HG03432 (cell line): ENCODE results near the gene MS4A6E.
"Not testable (repeated sequence)": the region's sequence is repeated elsewhere in the genome, so short reads cannot be mapped to it uniquely, and the experiment has no call there.

Experiments used
- ATAC-seq: cut with Tn5 transposase; IDR thresholded peaks from one replicate; pipeline ENCODE4 v1.9.1; 2021; ENCODE audit warnings: mild to moderate bottlenecking, moderate library complexity; ENCODE audit not compliant: unreplicated experiment

Gene MS4A6E

DNA sequence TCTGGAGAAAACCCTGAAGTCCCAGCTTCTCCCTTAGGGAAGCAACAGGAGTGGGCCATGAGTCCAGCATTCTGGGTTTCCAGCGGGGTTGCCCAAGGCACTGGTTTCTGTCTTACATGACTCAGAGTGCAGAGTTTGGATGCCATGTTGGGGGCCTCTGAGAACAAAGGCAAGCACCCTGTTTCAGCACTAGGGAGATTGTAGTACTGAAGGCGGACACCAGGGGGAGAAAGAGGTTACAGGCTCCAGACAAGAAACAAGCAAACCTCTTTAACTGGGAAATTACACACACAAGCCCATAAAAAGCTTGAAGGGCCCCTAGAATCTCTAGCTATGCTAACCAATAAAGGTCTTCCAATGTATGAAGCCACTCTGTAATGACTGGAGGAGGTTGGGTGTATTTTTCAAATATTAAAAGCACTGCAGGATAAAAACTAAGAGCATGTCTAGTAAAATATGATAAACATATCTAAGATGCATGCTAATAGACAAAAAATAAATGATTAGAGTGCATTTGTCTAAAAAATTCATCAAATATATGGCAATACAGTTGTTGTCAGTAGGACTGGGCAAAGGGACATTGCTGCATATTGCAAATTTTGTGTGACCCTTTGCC, 7.1 kb downstream of the MS4A6E start:
- ATAC-seq, result peak; percentile 60

DNA sequence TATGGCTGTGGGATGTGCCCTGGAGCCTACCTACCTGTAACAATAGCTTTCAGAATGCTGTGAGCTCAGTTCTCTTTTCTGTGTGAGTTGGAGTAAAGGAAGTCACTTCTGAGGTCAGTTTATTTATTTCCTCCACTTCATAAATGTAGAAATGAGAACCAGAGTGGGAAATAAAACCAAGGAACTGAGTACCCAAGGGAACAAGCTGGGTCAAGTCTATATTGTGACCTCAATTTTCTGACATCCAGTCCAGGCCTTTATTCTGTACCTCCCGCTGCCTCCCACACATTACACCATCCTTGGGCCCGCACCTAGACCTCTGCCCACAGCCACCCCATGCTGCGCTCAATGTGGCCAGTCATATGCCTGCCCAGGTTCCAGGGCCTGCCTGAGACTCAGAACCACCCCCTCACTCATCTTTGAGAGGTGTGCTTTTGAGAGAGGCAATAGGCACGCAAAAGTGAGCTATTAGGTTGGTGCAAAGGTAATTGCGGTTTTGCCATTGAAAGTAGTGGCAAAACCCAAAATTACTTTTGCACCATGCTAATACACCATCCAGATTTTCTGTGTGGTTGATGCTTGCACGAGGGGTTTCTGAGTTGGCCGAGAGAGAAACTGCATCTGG, 9.8 kb downstream of the MS4A6E start:
- peak; percentile 56 for ATAC-seq

DNA sequence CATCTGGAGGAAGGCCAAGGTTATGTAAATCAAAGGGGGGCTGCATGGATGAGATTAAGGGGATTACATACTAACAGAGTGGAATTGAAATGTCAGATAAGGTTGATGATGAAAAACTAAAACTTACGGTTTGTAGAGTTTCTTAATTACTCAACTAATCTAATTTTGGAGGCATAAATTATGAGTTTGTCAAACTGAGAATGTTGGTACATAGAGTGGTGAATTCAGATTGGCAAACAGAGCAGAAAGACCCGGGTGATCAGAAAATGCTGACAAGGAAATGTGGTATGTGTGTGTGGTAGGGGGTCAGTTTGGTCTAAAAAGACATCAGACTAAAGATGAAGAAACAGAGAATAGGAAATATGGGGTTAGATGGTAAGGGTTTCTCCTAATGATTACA, 11.0 kb downstream of the MS4A6E start:
- ATAC-seq, result no peak

DNA sequence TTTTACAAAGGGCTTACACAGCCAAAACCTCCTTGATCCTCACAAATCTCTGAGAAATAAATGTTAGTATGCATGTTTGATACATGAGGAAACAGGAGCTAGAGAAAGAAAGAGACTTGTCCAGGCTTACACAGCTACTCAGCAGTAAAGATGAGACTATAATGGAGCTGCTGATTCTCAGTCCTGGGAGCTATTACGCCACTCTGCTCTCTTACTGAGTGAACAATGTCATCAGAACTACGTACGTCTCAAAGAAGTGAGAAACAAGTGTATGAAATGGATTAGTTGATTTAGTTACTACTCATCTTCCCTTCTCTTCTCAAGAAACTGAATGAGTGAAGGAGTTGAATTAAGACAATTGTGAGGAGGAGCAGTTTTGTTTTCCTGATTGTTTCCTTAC, 12.3 kb downstream of the MS4A6E start:
- no peak for ATAC-seq

DNA sequence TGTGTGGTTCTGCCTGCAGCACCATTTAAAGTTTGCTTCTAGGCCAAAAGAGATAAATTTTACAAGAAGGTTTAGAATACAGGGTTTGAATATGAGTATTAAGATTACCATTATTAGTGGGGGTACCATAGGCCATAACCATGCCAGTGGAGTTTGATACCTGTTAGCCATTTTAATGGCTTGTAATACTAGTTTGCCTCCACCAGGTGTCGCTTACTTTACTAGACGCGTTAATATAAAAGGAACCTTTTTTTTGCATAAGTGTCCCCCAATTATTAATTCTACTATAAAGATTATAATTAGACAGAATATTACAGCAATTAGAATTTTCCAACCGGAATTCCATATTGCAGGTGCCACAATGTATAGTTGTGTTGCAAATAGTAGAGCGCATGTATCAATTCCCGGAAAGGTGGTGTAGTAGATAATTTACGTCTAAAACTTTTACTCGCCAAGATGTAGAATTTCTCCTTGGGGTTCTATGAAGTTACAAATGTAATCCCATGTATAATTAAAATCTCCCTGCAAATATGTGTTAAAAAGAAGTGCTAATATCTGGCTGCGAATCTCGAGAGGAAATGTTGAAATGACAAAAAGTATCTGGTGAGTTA, 16.1 kb downstream of the MS4A6E start:
- no peak for ATAC-seq

DNA sequence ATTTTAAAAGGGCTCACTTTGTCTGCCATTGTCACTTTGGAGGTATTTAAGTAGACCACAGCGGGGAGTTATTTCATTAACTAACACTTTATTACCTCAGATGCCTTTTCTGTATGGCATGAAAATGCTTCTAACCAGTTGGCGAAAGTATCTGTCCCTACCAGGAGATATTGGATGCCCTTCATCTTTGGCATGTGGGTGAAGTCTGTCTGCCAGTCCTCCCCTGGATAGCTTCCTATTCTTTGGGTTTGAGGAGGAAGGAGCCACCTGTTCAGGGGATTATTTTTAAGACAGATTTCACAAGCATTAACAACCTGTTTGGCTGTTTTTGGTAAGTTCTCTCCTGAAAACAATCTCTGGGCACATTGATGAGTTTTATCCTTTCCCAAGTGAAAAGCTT, 17.1 kb downstream of the MS4A6E start:
- no peak for ATAC-seq

DNA sequence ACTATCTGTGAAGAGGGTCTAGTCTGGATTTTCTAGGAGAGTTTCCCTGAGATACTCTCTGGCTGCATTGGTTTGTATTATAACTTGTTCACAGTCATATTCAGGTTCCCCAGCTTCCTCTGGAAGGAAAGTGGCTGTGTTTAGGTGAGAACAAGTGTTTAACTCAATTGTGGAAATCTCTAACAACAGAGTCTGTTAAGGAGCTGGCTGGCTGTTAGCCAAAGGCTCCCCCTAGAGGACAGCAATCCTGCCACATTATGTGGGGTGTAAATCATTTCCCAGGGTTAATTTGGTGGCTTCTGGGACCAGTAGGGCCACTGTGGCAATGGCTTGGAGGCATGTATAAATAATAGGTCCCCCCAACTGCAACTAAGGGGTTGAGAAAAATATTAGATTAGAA, 18.4 kb downstream of the MS4A6E start:
- no peak for ATAC-seq

DNA sequence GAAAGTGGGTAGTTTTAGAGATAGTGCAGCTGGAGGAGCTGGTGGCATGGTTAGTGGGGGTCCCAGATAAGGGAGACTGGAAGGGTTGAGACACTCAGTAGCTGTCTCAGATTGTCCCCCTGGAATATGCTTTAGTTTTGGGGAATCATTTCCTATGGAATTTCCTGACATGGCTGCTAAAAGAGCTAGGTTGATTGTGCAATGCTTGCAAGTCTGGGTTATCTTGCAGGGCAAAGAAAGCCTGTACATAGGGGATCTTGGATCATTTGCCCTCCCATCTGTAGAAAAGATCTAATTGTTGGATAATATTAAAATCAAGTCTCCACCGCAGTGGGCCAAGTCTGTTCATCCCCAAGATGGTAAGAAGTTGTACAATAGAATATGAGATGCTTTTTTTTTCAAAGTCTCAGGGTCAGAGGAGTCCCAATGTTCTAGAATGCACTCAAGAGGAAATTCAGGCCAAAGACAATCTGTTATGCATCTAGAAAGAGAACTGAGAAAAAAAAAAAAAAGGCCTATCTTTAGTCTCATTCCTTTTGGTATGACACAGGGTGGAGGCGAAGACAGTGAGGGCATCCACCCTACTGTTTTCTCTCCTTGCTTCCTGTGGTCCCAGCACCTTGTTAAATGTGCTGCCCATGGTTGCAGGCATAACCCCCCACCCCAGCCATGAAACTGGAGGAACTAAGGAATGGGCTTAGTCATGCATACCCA, 20.2 kb downstream of the MS4A6E start:
- ATAC-seq, result peak; percentile 72

DNA sequence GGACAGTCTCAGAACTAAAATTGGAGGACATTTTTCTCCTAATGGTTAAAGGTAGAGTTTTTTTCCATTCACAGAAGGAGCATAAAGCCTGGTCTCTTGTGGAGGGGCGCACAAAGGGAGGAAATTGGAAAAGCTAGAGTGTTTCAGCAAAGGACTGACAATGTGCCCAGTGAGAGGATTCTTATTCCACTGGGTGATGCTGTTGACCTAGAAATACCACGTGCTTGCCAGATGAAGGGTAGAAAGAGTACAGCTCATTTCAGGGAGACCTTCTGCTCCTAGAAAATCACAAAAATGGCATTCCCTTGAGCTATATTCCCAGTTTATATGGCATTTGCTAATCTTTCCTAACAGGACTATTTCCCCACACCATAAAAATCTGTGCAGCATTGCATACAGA, 21.1 kb downstream of the MS4A6E start:
- no peak for ATAC-seq

DNA sequence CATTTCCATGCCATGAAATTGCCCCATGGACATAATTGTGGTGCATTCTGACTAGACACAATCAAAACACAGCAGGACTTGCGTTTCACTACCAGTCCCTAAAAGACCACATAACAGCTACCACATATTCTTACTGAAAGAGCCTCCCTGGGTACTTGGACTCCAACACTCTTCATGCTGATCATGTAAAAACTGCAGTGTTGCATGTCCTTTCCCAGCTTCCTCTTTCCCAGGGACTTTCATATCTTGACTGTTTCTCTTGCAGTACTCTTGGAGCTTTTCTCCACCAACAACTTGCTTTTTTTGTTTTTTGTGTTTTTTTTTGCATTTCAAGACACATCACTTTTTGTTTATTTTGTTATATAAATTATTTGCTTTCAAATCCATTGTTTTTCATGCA, 22.9 kb downstream of the MS4A6E start:
- no peak for ATAC-seq

DNA sequence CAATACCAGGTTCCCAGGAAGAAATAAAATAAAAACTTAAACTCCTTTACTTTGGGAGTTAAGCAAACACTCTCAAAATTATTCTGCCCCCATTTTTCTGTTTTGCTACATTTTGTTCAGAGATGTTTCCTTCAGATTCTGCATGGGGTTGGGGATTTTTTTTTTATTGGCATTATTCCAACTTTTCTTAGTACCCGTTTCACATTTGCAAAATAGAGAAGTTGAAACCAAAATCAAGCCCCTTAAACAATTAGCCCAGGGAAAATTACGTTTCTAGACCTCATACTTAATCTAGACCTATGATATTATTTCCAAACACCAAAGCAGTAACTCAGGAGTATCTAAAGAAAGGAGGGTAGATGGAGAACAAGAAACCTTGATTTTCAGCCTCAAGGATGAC, 30.7 kb downstream of the MS4A6E start:
- no peak for ATAC-seq

DNA sequence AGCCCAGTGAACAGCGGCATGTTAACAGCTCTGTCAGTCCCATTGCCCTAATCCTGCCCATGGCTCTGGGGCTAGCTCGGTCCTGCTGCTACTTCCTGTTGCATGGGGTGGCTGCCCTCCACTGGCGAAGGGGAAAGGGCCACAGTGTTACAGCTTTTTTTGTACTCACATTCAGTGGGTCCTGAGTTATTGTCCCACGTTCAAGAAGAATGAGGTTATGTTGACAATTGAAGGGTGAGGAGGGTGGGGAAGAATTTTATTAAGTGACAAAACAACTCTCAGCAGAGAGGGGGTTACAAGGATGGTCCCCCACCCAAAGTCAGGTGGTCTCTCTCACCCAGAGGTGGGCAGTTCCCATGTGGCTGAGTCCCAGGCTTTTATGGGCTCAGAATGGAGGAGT, 33.6 kb downstream of the MS4A6E start:
- no peak for ATAC-seq

DNA sequence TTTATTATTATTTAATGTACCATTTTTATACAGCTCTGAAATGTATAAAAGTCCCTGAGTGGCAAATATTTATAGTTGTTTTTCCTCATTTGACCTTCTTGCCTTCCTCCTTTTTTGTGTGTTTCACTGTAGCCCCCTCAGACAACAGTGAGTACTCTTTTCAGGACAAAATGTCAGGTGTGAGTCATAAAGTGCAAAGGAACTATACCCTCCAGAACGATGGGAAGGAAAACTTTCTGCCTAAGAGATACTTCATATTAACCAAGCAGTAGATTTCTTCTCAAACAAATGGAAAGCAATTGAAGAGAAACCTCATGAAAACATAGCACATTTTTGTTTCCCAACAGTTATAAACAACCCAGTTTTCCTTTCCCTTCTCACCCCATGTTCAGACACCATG, 35.2 kb downstream of the MS4A6E start:
- ATAC-seq, result no peak

DNA sequence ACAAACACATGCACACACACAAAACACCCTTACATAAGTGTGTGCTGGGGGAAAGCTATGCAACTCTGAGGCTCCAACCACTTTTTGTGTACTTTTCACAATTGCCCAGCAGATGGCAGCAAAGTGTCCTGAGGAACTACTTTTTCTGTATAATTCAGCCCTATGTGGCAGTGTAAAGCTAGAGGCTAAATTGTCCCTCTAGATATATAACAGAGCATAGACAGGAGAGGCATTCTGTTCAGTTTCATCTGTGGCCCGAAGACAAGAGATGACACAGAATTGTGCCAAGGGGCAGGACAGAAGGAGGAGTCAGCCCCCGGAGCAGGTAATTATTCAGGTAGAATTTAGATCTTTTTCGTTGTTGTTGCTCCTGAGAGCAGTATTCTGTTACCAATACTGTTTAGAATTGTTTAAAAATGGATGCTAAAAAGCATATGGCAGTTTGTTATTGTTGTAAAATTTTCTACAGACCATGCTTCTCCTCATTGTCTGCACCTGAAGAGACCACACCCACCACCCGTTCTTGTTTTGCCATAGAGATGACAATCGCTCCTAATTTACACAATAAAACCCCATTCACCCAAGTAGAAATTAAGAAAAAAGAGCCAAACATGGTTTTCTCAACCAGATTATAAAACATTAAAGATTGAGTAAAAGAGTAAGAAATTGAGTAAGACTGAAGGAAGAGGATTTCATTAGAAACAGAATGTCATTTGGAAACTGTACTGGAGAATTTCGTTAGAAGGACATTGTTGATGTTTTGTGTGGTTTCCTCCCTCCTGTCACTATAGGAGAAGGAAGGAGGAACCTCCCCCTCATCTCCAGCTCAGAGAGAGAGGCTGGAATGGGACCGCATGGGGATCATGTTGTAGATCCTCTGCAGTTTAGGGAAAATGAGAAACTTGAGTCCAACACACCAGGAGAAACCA, 36.8 kb downstream of the MS4A6E start:
- peak; percentile 67 for ATAC-seq

DNA sequence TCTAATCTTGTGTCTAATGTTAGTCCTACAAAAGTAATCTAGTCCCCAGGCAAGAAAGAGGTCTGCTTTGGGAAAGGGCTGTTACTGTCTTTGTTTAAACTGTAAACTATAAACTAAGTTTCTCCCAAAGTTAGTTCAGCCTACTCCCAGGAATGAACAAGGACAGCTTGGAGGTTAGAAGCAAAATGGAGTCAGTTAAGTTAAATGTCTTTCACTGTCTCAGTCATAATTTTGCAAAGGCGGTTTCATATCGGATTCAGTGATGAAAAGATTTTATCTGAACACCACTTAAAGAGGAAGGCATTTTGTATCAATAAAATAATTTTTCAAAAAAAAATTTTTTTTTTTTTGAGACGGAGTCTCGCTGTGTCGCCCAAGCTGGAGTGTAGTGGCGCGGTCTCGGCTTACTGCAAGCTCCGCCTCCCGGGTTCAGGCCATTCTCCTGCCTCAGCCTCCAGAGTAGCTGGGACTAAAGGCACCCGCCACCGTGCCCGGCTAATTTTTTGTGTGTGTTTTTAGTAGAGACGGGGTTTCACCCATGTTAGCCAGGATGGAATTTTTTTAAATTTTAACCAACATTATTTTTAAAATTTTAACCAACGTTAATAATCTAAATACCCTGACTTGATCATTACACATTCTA, 39.3 kb downstream of the MS4A6E start:
- not testable (repeated sequence) for ATAC-seq

DNA sequence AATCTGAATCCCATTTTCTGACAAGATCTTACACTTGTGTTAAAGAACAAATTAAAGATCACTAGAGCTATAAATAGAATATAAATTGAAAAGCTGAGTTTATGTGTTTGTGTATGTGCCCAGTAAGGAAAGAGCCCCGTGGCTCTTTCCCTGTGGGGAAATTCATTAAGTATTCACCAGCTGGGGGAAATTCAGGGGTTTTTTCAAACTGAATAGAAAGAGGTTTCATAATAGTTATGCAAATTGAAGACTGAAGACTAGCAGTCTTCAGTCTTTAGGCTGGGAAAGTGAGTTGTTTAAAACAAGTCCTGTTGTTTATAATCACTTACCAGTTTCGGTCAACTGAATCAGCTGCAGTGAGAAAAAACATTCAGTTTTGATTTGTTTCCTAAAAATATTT, 40.0 kb downstream of the MS4A6E start:
- peak; percentile 82 for ATAC-seq

DNA sequence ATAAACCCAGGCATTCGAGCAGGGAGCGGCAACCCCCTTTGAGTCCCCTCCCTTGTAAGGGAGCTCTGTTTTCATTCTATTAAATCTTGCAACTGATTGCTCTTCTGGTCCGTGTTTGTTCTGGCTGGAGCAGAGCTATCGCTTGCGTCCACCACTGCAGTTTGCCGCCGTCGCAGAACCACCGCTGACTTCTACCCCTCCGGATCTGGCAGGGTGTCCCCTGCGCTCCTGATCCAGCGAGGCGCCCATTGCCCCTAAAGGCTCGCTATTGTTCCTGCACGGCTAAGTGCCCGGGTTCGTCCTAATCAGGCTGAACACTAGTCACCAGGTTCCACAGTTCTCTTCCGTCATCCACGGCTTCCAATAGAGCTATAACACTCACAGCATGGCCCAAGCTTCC, 40.8 kb downstream of the MS4A6E start:
- ATAC-seq, result no peak

DNA sequence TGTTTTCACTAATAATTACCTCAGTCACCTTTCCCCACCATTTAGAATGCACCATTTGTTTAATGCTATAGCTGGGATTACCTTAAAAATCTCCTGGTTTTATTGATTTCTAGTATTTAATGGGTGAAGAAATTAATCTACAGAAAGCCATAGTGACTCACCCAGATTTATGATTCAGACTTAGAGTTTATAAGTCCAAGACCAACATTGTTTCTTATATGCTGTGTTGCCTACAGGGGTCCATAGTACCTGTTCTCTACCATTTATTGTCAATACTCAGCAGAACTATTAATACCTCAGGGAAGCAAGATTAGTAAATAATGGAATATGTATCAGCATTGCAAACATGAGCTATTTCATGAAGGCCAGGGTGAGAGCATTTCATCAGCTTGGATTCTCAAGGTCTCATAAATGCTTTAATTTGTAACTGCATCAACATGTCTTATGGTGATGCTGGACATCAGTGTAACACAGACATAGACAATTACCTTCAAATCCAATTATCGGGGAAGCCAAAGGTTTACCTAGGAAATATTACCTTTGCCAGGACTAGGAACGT, 43.3 kb downstream of the MS4A6E start:
- ATAC-seq, result no peak

DNA sequence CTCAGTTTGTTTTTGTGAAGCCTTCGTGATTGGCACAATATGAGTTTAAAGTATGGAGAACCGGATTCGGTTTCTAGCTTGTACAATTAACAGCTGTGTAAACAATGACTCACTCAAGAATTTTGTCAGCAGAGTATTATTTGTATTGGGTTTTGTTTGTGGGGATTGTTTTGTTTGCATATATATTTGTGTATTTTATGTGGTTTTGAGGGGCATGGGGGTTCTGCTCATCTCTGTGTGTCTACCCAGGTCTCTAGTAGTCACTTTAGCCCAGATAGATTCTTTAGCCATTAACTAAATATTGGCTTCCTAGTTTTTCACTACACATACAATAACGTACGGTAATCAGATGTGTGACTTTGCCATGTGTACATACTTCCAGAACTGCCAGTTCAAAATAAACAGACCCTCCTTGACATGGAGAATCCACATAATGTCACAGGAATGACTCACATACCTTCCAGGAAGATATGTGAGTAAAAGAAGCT, 43.8 kb downstream of the MS4A6E start:
- ATAC-seq, result no peak

DNA sequence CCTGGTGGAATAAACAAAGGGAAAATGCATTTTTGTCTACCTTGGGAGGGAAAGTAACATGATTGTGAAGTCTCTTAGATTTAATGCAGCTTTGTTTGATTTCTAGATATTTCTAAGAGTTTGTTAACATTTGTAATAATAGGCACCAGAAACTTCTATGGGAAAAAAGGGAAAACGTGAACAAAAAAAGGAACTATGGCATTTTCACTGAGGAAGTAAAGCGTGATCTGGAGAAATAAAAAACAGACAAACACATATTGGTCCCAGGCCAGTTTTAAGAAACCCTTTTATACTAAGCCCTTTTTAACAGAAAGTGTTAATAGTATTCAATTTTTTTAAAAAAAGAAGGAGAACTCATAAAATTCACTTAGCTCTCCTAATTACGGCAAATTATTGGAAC, 44.3 kb downstream of the MS4A6E start:
- ATAC-seq, result no peak
